ENCODE results near the gene SLC13A4.

The SLC13A4 gene

GRCh38 chr7:135718794-135719437 is 9.1 kb downstream of the SLC13A4 start:
- DNase-seq: no peak

GRCh38 chr7:135718219-135718618 is 9.8 kb downstream of the SLC13A4 start:
- DNase-seq: no peak

DNA sequence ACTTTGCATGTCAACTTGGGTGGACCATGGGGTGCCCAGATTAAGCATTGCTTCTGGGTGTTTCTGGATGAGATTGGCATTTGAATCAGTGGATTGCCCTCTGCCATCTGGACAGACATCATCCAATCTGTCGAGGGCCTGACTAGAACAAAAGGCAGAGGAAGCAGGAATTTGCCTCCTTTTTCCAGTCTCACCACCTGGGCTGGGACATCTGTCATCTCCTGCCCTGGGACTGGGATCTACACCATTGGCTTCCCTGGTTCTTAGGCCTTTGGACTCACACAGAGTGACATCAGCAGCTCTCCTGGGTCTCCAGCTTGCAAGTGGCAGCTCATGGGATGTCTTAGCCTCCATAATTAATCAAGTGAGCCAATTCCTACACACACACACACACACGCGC is 10.3 kb downstream of the SLC13A4 start:
- DNase-seq: no peak

- peak; percentile 88 for DNase-seq
Measured at GRCh38 chr7:135716677-135717238, 11.2 kb downstream of the SLC13A4 start.

- no peak for DNase-seq
Measured at GRCh38 chr7:135715673-135716072, 12.3 kb downstream of the SLC13A4 start.

DNA sequence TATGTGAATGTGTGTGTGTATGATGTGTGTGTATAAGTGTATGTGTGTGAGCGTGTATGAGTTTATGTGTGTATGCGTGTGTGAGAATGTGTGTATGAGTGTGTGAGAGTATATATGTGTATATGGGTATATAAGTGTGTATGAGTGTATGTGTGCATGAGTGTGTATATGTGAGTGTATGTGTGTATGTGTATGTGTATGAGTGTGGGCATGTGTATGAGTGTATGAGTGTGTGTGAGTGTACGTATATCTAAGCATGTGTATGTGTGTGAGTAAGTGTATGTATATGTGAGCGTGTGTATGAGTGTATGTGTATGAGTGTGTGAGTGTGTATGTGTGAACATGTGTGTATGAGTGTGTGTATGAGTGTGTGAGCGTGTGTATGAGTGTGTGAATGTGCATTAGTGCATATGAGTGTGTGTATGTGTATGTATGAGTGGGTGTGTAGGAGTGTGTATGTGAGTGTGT is 12.9 kb downstream of the SLC13A4 start:
- no peak for DNase-seq

- peak; percentile 57 for DNase-seq
Measured at GRCh38 chr7:135714534-135715009, 13.4 kb downstream of the SLC13A4 start.

- no peak for DNase-seq
Measured at GRCh38 chr7:135713836-135714470, 14.0 kb downstream of the SLC13A4 start.

- DNase-seq: no peak
Measured at GRCh38 chr7:135712796-135713195, 15.2 kb downstream of the SLC13A4 start.

- DNase-seq: peak; percentile 8
Measured at GRCh38 chr7:135712182-135712782, 15.7 kb downstream of the SLC13A4 start.

DNA sequence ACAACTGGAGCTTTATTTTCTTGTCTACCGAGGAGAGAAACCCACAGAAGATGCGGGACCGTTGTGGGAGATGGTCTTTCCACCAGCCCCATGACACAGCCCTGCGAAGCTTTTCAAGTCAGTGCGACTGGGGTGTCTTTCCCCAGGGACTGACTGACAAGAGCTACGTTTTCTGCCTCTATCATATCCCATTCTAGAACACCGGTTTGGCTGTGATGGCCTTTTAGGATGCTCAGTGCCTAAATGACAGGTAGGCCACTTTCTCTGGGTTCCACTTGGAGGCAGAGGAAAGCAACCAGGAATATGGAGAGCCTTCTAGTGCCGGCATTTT is 16.9 kb downstream of the SLC13A4 start:
- DNase-seq: no peak

DNA sequence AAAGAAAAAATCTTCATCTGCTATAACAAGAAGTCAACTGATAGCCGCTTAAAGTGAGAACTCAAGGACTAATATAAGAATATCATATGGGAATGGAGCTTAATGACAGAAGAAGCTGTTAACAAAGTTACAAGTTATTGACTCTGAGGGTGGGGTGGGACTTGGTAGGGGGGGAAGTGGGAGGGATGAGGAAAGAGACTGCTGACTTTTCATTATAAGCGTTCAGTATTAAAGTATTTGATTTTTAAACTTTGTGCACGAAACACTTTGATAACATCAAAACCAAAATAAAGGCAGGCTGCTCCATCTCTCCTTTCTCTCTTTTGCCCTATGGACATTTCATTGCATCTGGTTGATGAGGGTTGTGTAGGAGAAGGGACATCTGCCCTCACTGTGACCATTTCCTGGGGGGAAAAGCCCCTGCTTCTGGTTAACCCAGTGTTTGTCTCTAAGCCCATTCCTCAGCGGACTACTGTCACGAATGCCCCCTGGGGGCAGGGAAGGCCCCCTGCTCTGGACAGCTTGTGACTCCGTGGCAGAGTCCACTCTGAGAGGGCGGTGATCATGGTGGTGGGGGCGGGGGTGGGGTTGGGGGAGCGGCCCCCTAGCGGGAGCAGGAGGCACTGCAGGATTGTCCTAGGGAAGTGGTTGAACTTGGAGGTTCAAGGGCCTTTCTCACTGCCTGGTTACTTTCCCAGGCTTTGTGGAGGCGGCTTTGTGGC is 17.4 kb downstream of the SLC13A4 start:
- DNase-seq: no peak

GRCh38 chr7:135709508-135709907 is 18.5 kb downstream of the SLC13A4 start:
- DNase-seq: peak; percentile 10

GRCh38 chr7:135708041-135708440 is 19.9 kb downstream of the SLC13A4 start:
- no peak for DNase-seq

DNA sequence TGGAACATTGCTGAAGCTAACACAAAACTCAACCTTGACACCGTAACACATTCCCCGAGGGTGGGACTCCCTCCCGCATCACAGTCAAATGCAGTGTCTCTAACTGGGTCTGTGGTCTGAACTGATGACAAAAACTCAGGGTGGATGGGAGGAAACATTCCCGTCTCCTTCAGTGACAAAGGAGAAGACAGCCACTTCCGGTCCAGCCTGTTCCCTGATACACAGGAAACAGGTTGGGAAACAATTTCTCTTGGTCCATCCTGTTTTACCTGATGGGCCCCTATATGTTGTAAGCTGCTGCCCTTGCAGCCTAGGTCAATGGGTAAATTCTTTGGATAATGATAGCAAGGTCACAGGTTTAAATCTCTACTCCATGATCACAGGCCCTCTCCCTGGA is 20.4 kb downstream of the SLC13A4 start:
- DNase-seq: no peak

- DNase-seq: no peak
Measured at GRCh38 chr7:135706858-135707569, 21.0 kb downstream of the SLC13A4 start.

DNA sequence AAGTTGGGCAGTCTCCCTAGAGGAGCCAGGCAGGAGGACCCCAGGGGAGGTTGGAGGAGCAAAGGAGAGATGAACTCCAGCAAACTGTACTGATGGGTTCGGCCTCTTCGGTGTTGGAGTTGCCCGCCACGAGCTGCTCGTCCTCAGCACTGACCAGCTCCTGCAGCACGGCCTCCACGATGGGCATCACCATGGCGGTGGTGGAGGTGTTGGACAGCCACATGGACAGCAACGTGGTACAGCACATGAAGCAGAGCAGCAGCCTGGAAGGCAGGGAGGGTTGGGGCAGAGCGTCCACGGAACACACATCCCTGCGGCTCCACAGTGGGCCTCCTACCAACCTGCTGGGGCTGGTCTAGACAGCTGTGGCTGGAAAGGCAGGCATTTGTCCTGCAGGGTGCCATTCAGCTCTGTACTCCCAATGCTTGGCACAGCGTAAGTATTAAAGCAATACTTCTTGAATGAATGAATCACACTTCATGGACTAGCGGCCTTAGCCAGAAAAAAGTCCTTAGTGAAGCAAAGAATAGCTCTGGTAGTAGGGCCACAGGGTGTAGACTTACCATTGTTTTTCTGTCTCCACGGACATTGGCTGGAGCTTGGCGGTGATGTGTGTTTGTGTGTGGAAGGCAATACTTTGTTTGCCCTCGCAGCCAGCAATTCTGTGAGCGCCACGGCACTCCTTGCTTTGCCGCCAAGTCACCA is 21.8 kb downstream of the SLC13A4 start:
- no peak for DNase-seq

DNA sequence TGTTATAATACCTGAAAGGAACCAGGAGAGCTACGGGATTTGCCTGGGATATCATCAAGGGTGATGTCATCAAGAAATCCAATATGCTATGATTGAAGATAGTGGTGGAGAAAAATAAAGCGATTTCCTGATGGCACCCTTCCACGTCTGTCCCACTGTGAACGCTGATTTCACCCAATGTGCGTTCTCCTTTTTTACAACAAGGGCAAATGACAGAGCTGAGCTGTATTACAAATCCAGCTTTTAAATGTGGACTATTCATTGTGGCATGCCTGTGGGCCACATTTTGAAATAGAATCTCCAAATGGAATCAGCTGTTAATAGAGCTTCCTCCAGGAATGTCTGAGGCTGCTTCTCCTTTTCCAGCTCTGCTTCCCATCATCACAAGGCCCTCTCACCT is 23.3 kb downstream of the SLC13A4 start:
- no peak for DNase-seq

- DNase-seq: no peak
Measured at GRCh38 chr7:135704074-135704473, 23.9 kb downstream of the SLC13A4 start.

DNA sequence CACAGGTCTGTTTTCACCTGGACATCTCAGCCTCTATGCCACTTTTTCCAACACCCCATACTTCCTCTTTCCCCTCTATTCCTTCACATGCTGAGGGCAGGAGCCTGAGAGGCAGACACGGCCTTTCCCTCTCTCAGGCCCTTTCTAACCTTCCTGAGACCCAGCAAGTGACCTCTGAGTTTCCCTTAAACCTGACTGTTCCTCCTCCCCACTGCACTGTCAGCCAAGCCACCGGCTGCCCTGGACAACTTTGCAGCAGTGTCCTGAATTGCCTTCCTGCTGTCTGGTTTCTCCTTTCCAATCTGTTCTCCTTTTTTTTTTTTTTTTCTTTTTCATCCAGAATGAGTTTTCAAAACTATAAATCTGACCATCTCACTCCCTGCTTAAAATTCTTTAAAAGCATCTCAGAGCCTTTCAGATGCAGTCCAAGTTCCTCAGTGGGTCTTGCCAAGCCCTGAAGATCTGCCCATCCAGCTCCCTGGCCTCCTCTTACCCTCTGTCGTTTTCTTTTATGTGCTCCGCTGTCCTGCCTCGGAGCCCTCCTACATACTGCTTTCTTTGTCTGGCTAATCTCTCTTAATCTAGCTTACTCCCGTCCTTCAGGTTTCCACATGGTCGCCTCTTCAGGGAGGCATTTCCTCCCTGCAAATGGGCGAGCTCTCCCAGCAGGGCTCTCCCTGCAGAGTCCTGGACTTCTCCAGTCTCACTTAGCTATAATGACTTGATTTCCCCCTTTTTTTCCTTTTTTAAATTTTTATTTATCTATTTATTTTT is 30.5 kb downstream of the SLC13A4 start:
- no peak for DNase-seq

DNA sequence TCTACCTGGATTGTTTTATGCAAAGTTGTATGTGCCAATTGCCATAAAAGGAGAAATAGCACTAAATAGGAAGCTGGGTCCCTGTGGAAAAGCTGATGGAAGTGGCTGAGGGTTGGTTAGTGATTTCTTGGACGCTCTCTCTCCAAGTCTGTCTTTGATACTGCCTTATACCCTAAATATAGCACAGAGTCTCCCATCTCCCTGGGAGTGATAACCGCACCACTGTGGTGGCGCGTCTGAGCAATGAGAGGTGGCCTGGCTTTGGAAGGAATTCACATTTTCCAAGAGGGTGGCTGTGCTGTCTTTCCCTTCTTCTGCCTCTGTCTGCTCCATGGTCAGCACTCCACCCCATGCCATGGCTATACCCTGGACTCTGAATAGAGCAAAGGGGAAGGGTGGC is 34.4 kb downstream of the SLC13A4 start:
- no peak for DNase-seq
